Measurements from ENCODE around the gene CELF5. TPM values are rescaled to one million over a fixed set of nuclear protein-coding genes. Genes with fewer than 3 reads are reported as not detected.

CELF5 gene
- total RNA-seq, 2 experiments from 2014 or later: 0.13 TPM; not detected in 1

DNA sequence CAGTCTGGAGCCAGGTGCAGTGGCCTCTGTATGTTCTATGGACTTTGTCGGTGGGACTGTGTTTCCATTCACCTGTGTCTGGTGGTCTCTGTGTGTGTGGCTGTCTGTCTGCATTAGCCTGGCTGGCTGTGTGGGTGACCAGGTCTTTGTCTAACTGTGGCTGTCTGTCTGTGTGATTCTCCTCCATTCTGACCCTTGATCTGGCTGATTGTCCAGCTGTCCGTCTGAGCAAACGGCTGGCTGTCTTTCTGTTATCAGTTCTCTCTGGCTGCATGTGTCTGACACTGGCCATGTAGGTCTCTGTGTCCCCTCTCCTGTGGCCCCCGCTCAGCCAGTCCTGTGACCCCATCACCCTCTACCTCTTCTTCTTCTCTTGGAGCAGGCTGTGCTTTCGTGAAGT is 53.2 kb downstream of the CELF5 start:
- ChIA-PET CTCF (ENCODE audit: unreplicated experiment) (no interaction called here), POLR2A (no interaction called here)
- H3K9me3 ChIP-seq (ENCODE audit: low read length): no peaks in the 10 kb centered on the region
- H3K36me3 ChIP-seq (ENCODE audit: insufficient read depth, low read length): no peaks in the 10 kb centered on the region
- no peak overlapping the region for H2AFZ ChIP-seq (ENCODE audit: low read length)
- H3K79me2 ChIP-seq (ENCODE audit: insufficient read depth, low read depth, low read length): no peaks in the 10 kb centered on the region
- no peak overlapping the region for H3K4me3 ChIP-seq (ENCODE audit: low read depth, low read length, poor library complexity, severe bottlenecking)
- intact Hi-C loops (cut with micrococcal nuclease; ENCODE audit: unreplicated experiment): no loop called here
- TF ChIP-seq CTCF (conservative IDR thresholded peaks at IDR 0.05; ENCODE audit: low read length) (no peak), EZH2phosphoT487 (IDR thresholded peaks at IDR 0.05; ENCODE audit: borderline replicate concordance, low read depth, low read length) (no peak)
- peaks cover 19% of the 10 kb centered on the region for H3K4me1 ChIP-seq (ENCODE audit: insufficient read depth, low read length, poor library complexity, severe bottlenecking)
- no peaks in the 10 kb centered on the region for H4K20me1 ChIP-seq (ENCODE audit: insufficient read depth, low read length)
- H3K9me2 ChIP-seq (ENCODE audit: insufficient read depth, low read length): no peaks in the 10 kb centered on the region
- no peak overlapping the region for H3K4me2 ChIP-seq (ENCODE audit: low read length)
- DNase-seq (ENCODE audit: low spot score): no peak
- no peak overlapping the region for H3K27ac ChIP-seq (ENCODE audit: low read depth, low read length, poor library complexity, severe bottlenecking)
- no TSS peak for BruUV-seq (replicated peaks)

DNA sequence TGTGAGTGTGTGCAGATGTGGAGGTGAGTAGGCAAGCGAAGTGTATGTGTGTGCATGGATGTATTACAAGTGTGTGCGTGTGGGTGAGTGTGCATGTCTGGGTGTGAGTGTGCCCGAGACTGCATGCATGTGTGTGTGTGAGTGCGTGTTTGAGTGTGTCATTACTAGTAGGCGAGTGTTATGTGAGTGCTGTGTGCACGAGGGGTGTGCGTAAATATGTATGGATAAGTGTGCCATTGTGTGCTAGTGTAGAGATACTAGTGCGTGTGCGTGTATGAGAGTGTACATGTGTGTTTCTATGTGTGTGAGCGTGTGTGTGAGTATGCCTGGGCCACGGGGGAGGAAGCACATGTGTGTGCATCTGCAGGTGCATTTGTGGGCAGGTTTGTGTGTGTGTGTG is 53.8 kb downstream of the CELF5 start:
- Histone ChIP-seq H2AFZ (ENCODE audit: low read length) (no peak overlapping the region), H3K79me2 (ENCODE audit: insufficient read depth, low read depth, low read length) (no peaks in the 10 kb centered on the region), H3K4me2 (ENCODE audit: low read length) (no peak overlapping the region), H3K36me3 (ENCODE audit: insufficient read depth, low read length) (no peaks in the 10 kb centered on the region), H4K20me1 (ENCODE audit: insufficient read depth, low read length) (no peaks in the 10 kb centered on the region), H3K9me2 (ENCODE audit: insufficient read depth, low read length) (no peaks in the 10 kb centered on the region), H3K27ac (ENCODE audit: low read depth, low read length, poor library complexity, severe bottlenecking) (no peak overlapping the region), H3K4me1 (ENCODE audit: insufficient read depth, low read length, poor library complexity, severe bottlenecking) (peaks cover 19% of the 10 kb centered on the region), H3K9me3 (ENCODE audit: low read length) (no peaks in the 10 kb centered on the region), H3K4me3 (ENCODE audit: low read depth, low read length, poor library complexity, severe bottlenecking) (no peak overlapping the region)
- DNase-seq (ENCODE audit: low spot score): no peak
- no TSS peak for BruUV-seq (replicated peaks)
- TF ChIP-seq EZH2phosphoT487 (IDR thresholded peaks at IDR 0.05; ENCODE audit: borderline replicate concordance, low read depth, low read length): no peak
- TF ChIP-seq CTCF (conservative IDR thresholded peaks at IDR 0.05; ENCODE audit: low read length): no peak
- intact Hi-C loops (cut with micrococcal nuclease; ENCODE audit: unreplicated experiment): no loop called here
- POLR2A ChIA-PET: no interaction called here
- CTCF ChIA-PET (ENCODE audit: unreplicated experiment): interaction anchor here (0.6 kb wide), 1 partner anchor 23 kb away, joined by 4 read pairs; no protein-coding TSS in a partner anchor

DNA sequence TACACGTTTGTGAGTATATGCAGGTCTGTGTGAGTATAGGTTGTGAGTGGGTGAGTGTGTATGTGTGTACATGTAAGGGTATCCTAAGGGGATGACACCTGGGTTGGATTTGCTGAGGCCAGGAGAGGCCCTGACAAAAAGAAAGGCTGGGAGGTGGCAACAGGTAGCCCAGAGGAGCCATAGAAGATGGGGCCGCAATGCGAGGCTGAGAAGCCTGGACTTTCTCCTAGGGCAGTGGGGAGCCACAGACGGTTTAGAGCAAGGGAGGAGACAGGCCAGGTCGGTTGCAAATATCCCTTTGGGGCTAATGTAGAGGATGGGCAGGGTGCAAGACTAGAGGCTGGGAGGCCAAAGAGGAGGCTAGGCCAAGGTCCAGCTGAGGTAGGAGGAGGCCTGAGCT is 54.3 kb downstream of the CELF5 start:
- H3K4me2 ChIP-seq (ENCODE audit: low read length): no peak overlapping the region
- H3K9me3 ChIP-seq (ENCODE audit: low read length): no peaks in the 10 kb centered on the region
- no peaks in the 10 kb centered on the region for H3K9me2 ChIP-seq (ENCODE audit: insufficient read depth, low read length)
- CTCF ChIA-PET (ENCODE audit: unreplicated experiment): interaction anchor here (0.6 kb wide), 1 partner anchor 23 kb away, joined by 4 read pairs; no protein-coding TSS in a partner anchor
- TF ChIP-seq CTCF (conservative IDR thresholded peaks at IDR 0.05; ENCODE audit: low read length) (no peak), EZH2phosphoT487 (IDR thresholded peaks at IDR 0.05; ENCODE audit: borderline replicate concordance, low read depth, low read length) (no peak)
- no peak overlapping the region for H2AFZ ChIP-seq (ENCODE audit: low read length)
- BruUV-seq (replicated peaks): no TSS peak
- POLR2A ChIA-PET: no interaction called here
- no peaks in the 10 kb centered on the region for H4K20me1 ChIP-seq (ENCODE audit: insufficient read depth, low read length)
- H3K79me2 ChIP-seq (ENCODE audit: insufficient read depth, low read depth, low read length): no peaks in the 10 kb centered on the region
- no peak overlapping the region for H3K4me3 ChIP-seq (ENCODE audit: low read depth, low read length, poor library complexity, severe bottlenecking)
- peaks cover 19% of the 10 kb centered on the region for H3K4me1 ChIP-seq (ENCODE audit: insufficient read depth, low read length, poor library complexity, severe bottlenecking)
- no peaks in the 10 kb centered on the region for H3K36me3 ChIP-seq (ENCODE audit: insufficient read depth, low read length)
- no peak for DNase-seq (ENCODE audit: low spot score)
- H3K27ac ChIP-seq (ENCODE audit: low read depth, low read length, poor library complexity, severe bottlenecking): no peak overlapping the region
- intact Hi-C loops (cut with micrococcal nuclease; ENCODE audit: unreplicated experiment): no loop called here

Measured in OCI-LY7 (cell line).